ENCODE data around the gene DENND10.
A peak's percentile ranks its signal among the peaks of the same experiment; 100 is the strongest.

The DENND10 gene, protein sequence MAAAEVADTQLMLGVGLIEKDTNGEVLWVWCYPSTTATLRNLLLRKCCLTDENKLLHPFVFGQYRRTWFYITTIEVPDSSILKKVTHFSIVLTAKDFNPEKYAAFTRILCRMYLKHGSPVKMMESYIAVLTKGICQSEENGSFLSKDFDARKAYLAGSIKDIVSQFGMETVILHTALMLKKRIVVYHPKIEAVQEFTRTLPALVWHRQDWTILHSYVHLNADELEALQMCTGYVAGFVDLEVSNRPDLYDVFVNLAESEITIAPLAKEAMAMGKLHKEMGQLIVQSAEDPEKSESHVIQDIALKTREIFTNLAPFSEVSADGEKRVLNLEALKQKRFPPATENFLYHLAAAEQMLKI

DNA sequence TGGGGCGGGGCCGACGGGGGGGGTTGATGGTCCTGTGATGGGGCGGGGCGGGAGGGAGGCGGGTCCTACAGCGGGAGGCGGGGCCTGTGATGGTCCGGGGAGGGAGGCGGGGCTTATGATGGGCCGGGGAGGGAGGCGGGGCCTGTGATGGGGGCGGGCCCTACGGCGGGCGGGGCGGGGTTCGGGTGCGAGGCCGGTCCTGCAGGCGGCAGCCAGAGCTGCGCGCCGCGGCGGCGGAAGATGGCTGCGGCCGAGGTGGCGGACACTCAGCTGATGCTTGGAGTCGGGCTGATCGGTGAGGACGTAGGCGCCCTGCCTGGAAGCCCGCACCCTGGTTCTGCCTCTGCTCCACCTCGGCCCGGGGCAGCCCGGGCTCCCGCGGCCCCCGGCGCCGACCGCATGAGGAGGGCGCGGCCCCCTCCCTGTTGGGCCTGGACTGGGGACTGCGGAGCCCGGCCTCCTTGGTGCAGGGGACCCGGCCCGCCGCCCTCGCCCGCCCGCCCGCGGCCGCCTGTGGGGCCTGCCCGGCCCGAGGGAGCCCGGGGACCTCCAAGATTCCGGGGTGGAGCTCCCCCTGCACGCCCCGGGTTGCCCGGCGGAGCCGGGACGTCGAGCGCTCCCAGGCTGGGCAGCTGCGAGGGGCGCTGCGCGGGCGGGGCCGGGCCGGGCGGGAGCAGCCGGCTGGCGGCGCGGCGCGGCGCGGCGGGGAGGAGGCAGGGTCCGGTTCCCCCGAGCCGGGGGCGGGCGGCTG, at the start of gene DENND10:
Gene DENND10, plus strand, starts transcription at position 211 of the 751 bp plus-strand sequence. Its CDS starts 30 bp downstream, at position 241.
- peak within 1 kb of the TSS; percentile 59 for H3K27ac Mint-ChIP-seq

GRCh38 chr10:119055472-119055871, 48.4 kb upstream of the DENND10 start:
- no peaks in the 10 kb centered on the region for H3K9me3 Mint-ChIP-seq
- no peak overlapping the region for H3K27ac Mint-ChIP-seq
- no peaks in the 10 kb centered on the region for H3K27me3 Mint-ChIP-seq
- H3K4me3 Mint-ChIP-seq = no peak overlapping the region
- intact Hi-C loops (cut with micrococcal nuclease) = loop anchor here (10.0 kb wide), 1 partner anchor 529 kb away; no protein-coding TSS in a partner anchor
- peaks cover 5% of the 10 kb centered on the region for H3K4me1 Mint-ChIP-seq (ENCODE audit: low read depth)
- peaks cover 100% of the 10 kb centered on the region for H3K36me3 Mint-ChIP-seq (ENCODE audit: low read depth)

More for the DNA sequence above, at the start of gene DENND10:
- peak within 1 kb of the TSS; percentile 74 for H3K4me3 Mint-ChIP-seq
- peaks cover 33% of the 10 kb centered on the region for H3K4me1 Mint-ChIP-seq (ENCODE audit: low read depth)
- H3K36me3 Mint-ChIP-seq (ENCODE audit: low read depth) = peaks cover 14% of the 10 kb centered on the region
- intact Hi-C loops (cut with micrococcal nuclease) = loop anchor here (1.0 to 2.0 kb wide), 2 partner anchors 24 to 61 kb away; partner anchors contain the start of genes EIF3A and SFXN4
- no peaks in the 10 kb centered on the region for H3K9me3 Mint-ChIP-seq
- no peaks in the 10 kb centered on the region for H3K27me3 Mint-ChIP-seq

- Mint-ChIP-seq H3K4me1 (ENCODE audit: low read depth) (peaks cover 17% of the 10 kb centered on the region), H3K27ac (peak overlapping the region; percentile 18), H3K9me3 (no peaks in the 10 kb centered on the region), H3K4me3 (no peak overlapping the region), H3K27me3 (no peaks in the 10 kb centered on the region), H3K36me3 (ENCODE audit: low read depth) (peaks cover 100% of the 10 kb centered on the region)
- intact Hi-C loops (cut with micrococcal nuclease) = loop anchor here (10.0 kb wide), 1 partner anchor 527 kb away; no protein-coding TSS in a partner anchor
Observed at GRCh38 chr10:119058010-119058409, 45.9 kb upstream of the DENND10 start.

GRCh38 chr10:119059557-119059956, 44.4 kb upstream of the DENND10 start:
- H3K27ac Mint-ChIP-seq = no peak overlapping the region
- no peaks in the 10 kb centered on the region for H3K27me3 Mint-ChIP-seq
- no peak overlapping the region for H3K4me3 Mint-ChIP-seq
- H3K4me1 Mint-ChIP-seq (ENCODE audit: low read depth) = peaks cover 17% of the 10 kb centered on the region
- intact Hi-C loops (cut with micrococcal nuclease) = loop anchor here (10.0 kb wide), 1 partner anchor 525 kb away; no protein-coding TSS in a partner anchor
- no peaks in the 10 kb centered on the region for H3K9me3 Mint-ChIP-seq
- H3K36me3 Mint-ChIP-seq (ENCODE audit: low read depth) = peaks cover 100% of the 10 kb centered on the region

- peaks cover 17% of the 10 kb centered on the region for H3K4me1 Mint-ChIP-seq (ENCODE audit: low read depth)
- no peak overlapping the region for H3K4me3 Mint-ChIP-seq
- intact Hi-C loops (cut with micrococcal nuclease) = no loop called here
- peaks cover 100% of the 10 kb centered on the region for H3K36me3 Mint-ChIP-seq (ENCODE audit: low read depth)
- H3K9me3 Mint-ChIP-seq = no peaks in the 10 kb centered on the region
- no peak overlapping the region for H3K27ac Mint-ChIP-seq
- H3K27me3 Mint-ChIP-seq = no peaks in the 10 kb centered on the region
Observed at GRCh38 chr10:119060107-119060506, 43.8 kb upstream of the DENND10 start.

GRCh38 chr10:119061352-119061751, 42.6 kb upstream of the DENND10 start:
- Mint-ChIP-seq H3K4me1 (ENCODE audit: low read depth) (peaks cover 17% of the 10 kb centered on the region), H3K27me3 (no peaks in the 10 kb centered on the region), H3K4me3 (no peak overlapping the region), H3K9me3 (no peaks in the 10 kb centered on the region), H3K36me3 (ENCODE audit: low read depth) (peaks cover 100% of the 10 kb centered on the region), H3K27ac (no peak overlapping the region)
- intact Hi-C loops (cut with micrococcal nuclease) = no loop called here

GRCh38 chr10:119061926-119062325, 42.0 kb upstream of the DENND10 start:
- Mint-ChIP-seq H3K36me3 (ENCODE audit: low read depth) (peaks cover 100% of the 10 kb centered on the region), H3K4me1 (ENCODE audit: low read depth) (peaks cover 17% of the 10 kb centered on the region), H3K9me3 (no peaks in the 10 kb centered on the region), H3K27ac (no peak overlapping the region), H3K27me3 (no peaks in the 10 kb centered on the region), H3K4me3 (no peak overlapping the region)
- intact Hi-C loops (cut with micrococcal nuclease) = no loop called here

DNA sequence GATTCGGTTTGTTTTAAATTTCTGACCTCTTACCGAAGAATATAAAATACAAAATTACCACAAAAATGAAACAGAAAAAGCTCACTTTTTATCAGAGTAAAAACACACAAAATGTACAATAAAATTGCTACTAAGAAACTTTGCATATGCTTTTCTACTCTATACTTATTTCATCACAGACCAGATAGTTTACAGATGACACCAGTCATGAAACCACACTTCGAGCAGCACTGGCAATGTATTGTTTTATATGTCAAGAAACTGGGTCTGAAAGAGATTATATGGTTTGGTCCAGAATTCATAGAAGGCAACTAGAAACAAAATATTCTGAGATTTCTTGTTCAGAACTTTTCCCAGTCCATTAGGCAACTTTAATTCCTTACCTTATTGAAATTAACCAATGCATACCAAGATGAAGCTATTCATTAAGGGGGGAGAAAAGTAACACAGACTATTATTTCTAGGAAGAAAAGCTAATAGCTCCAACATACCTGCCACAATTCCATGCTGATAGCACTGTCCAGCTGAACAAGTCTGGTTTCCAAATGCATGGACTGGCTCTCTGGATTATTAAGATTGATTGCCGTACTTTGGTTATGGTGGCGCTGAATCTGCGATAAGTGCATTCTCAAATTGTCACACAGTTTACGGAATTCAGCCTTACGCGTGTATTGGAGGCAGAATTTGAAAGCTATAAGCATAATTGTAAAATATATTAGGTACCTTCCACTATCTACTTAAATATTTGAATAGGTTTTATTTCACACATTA, 33.3 kb upstream of the DENND10 start:
- H3K4me3 Mint-ChIP-seq = no peak overlapping the region
- no peaks in the 10 kb centered on the region for H3K4me1 Mint-ChIP-seq (ENCODE audit: low read depth)
- H3K36me3 Mint-ChIP-seq (ENCODE audit: low read depth) = peaks cover 86% of the 10 kb centered on the region
- intact Hi-C loops (cut with micrococcal nuclease) = no loop called here
- no peaks in the 10 kb centered on the region for H3K27me3 Mint-ChIP-seq
- no peaks in the 10 kb centered on the region for H3K9me3 Mint-ChIP-seq
- no peak overlapping the region for H3K27ac Mint-ChIP-seq

GRCh38 chr10:119073584-119073983, 30.3 kb upstream of the DENND10 start:
- intact Hi-C loops (cut with micrococcal nuclease) = no loop called here
- Mint-ChIP-seq H3K36me3 (ENCODE audit: low read depth) (peaks cover 73% of the 10 kb centered on the region), H3K27ac (no peak overlapping the region)

DNA sequence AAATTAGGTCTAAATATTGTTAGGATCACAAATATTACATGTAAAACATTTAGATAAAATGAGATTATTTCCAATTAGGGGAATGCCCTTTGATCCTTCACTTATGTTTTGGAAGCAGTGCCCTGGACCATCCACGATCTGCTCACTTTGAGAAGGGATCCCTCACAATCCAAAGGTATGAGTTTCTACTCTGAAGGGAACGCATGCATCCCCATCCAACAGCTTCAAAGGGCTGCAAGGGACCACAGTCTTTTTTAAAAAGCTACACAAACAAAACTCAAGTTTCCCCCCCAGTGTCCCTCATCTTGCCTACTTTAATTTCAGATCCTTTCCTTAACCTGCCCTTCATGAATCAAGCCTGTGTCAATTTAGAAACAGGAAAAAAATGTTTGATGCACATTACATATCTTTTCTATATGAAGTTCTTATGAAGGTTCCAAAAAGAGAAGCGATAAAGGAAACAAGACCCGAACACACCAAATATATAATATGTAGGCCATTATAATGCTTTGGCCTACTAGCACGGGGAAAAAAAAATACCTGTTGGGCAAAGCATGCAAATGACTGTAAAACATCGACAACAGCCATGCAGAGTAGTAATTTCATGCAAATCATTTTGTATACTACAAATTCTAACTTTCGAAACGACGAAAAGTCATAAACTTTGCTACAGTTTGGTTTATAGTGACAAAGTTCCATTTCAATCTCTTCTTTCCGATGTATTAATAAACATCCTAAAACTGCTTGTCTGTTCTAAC, 25.3 kb upstream of the DENND10 start:
- intact Hi-C loops (cut with micrococcal nuclease) = no loop called here
- peaks cover 25% of the 10 kb centered on the region for H3K4me1 Mint-ChIP-seq (ENCODE audit: low read depth)
- H3K36me3 Mint-ChIP-seq (ENCODE audit: low read depth) = peaks cover 53% of the 10 kb centered on the region
- H3K4me3 Mint-ChIP-seq = peak overlapping the region; percentile 97
- peak overlapping the region; percentile 99 for H3K27ac Mint-ChIP-seq
- H3K27me3 Mint-ChIP-seq = no peaks in the 10 kb centered on the region
- H3K9me3 Mint-ChIP-seq = no peaks in the 10 kb centered on the region

More at GRCh38 chr10:119073584-119073983, 30.3 kb upstream of the DENND10 start:
- Mint-ChIP-seq H3K27me3 (no peaks in the 10 kb centered on the region), H3K9me3 (no peaks in the 10 kb centered on the region), H3K4me1 (ENCODE audit: low read depth) (peaks cover 13% of the 10 kb centered on the region), H3K4me3 (no peak overlapping the region)

DNA sequence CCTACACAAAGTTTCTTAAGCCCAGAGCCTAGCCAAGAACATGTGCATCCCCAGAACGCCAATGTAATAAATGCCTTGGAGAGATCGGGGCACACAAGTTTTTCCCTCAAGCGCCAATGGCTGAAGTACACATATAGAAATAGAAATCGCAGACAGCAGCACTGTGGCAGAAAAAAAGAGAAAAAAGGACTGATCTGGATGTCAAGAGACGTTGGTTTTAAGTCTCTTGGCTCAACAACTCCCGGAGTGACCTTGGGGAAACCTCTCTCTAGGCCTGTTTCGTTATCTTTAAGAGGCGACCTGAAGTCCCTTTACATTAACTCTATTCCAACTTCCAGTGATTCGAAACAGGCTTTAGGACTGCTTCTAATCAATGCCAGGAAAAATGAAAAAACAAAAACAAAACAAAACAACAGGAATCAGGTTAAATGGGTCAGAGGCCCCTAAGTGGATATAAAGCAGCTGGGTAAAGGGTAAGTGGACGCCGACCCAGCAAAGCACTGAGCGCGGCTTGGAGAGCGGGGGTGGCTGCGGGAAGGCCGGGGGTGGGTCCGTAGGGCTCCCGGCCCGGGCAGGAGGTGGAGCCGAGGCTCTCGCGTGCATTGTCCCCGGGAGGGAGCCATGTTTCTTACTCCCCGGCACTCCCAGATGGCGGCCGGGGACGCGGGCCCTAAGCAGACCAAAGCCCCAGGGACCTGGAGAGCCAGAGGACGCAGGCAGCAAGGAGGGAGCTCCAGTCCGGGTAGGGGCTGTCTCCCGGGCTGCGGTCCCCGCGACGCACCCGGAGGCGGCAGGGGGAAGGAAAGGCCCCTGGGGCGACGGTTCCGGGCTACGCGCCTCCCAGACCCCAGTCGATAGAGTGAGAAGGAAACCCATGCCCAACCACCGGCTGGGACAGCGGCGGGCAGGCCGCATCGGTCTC, 24.1 kb upstream of the DENND10 start:
- H3K9me3 Mint-ChIP-seq = no peaks in the 10 kb centered on the region
- H3K27me3 Mint-ChIP-seq = no peaks in the 10 kb centered on the region
- peaks cover 46% of the 10 kb centered on the region for H3K36me3 Mint-ChIP-seq (ENCODE audit: low read depth)
- H3K27ac Mint-ChIP-seq = peak overlapping the region; percentile 99
- intact Hi-C loops (cut with micrococcal nuclease) = loop anchor here (1.0 kb wide), 1 partner anchor 24 kb away; the partner anchor contains the start of gene DENND10
- peaks cover 31% of the 10 kb centered on the region for H3K4me1 Mint-ChIP-seq (ENCODE audit: low read depth)
- peak overlapping the region; percentile 97 for H3K4me3 Mint-ChIP-seq

DNA sequence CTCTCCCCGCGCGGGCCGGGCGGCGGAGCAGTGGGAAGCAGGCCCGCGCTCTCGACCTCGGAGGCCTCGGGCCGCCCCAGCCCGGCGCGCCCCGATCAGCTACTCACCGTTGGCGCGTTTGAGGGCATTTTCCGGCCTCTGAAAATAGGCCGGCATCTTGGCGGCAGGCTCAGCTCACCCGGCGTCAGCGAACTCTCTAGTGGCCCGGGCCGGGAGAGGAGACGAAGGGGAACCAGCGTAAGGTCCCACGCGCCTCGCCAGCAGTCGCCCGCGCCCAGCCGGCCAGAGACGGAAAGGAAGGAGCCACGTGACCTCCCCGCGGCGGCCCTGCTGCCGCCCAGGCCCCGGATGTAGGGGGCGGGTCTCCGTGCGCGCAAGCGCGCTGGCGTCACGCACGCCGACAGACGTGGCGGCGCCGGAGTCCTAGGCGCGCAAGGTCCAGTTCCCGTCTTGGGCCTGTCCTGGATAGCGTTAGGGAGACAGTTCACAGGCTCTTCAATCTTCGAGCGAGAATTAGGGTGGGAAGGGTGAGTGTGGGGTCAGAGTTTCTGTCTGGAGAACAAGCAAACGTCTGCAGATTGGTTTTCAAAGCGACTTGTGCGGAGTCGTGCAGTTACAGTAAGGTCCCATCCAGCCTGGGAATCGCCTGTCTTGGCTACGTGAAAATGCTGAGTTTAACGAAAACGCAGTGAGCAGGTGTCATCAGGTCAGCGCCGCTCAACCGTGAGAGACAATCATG, 23.2 kb upstream of the DENND10 start, which contains the start of gene EIF3A:
Gene EIF3A, minus strand, starts transcription at position 297 of the 739 bp plus-strand sequence. Its CDS starts 141 bp downstream, at position 156.
- Mint-ChIP-seq H3K4me3 (peak within 1 kb of the TSS; percentile 97), H3K4me1 (ENCODE audit: low read depth) (peaks cover 36% of the 10 kb centered on the region), H3K36me3 (ENCODE audit: low read depth) (peaks cover 46% of the 10 kb centered on the region), H3K9me3 (no peaks in the 10 kb centered on the region), H3K27me3 (no peaks in the 10 kb centered on the region), H3K27ac (peak within 1 kb of the TSS; percentile 99)
- intact Hi-C loops (cut with micrococcal nuclease) = loop anchor here (1.0 kb wide), 1 partner anchor 24 kb away; the partner anchor contains the start of gene DENND10
